ENCODE results near the gene ANAPC4. TPM values are rescaled to one million over a fixed set of nuclear protein-coding genes. Genes with fewer than 3 reads are reported as not detected.

Gene ANAPC4
- total RNA-seq, 1 donor from 2014 or later = 9.0 TPM

DNA sequence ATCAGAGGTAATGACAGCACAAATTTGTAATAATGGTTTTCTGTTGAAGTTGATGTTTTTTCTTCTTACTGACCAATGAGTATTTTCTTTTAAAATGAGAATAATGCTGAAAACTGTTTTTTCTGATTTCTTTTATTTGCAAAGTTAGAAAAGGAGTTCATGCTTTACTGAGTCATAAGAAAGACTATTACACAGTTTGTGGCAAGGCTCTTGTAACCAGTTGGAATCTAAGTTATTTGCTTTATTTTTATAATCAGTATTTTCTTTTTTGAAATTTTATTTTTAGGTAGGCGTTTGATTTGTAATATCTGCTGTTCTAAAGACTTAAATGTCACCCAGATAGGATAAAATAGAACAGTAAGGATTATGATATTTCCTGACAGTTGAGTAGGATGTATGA, 25.5 kb downstream of the ANAPC4 start:
- H3K4me3 ChIP-seq (ENCODE audit: low read depth, low read length) = no peak overlapping the region
- no peak for DNase-seq (ENCODE audit: low read depth)
- no peak for TF ChIP-seq CTCF (conservative IDR thresholded peaks at IDR 0.05; ENCODE audit: low read depth, low read length)

GRCh38 chr4:25403699-25404098, 26.6 kb downstream of the ANAPC4 start:
- no peak overlapping the region for H3K4me3 ChIP-seq (ENCODE audit: low read depth, low read length)
- no peak for TF ChIP-seq CTCF (conservative IDR thresholded peaks at IDR 0.05; ENCODE audit: low read depth, low read length)
- DNase-seq (ENCODE audit: low read depth) = no peak

DNA sequence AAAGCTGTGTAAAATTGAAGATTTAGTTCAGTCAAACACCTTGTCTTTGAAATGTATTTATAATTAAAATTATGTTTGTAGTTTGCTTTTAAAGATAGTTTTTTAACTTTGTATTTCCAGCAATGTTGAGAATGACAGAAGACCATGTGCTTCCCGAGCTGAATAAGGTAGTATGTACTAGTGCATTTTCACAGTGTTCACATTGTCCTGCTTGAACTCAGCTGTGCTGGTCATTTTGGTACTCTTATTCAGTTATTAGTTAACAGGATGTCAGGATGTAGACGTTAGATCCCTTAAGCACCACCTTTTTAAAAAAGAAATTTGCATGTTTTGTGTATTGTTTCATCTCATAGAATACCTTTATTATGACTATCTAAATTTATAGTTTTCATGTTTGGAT, 28.4 kb downstream of the ANAPC4 start:
- no peak for DNase-seq (ENCODE audit: low read depth)
- no peak overlapping the region for H3K4me3 ChIP-seq (ENCODE audit: low read depth, low read length)
- TF ChIP-seq CTCF (conservative IDR thresholded peaks at IDR 0.05; ENCODE audit: low read depth, low read length) = no peak

- DNase-seq (ENCODE audit: low read depth) = no peak
- TF ChIP-seq CTCF (conservative IDR thresholded peaks at IDR 0.05; ENCODE audit: low read depth, low read length) = no peak
- no peak overlapping the region for H3K4me3 ChIP-seq (ENCODE audit: low read depth, low read length)
Observed at GRCh38 chr4:25406081-25406692, 29.1 kb downstream of the ANAPC4 start.

DNA sequence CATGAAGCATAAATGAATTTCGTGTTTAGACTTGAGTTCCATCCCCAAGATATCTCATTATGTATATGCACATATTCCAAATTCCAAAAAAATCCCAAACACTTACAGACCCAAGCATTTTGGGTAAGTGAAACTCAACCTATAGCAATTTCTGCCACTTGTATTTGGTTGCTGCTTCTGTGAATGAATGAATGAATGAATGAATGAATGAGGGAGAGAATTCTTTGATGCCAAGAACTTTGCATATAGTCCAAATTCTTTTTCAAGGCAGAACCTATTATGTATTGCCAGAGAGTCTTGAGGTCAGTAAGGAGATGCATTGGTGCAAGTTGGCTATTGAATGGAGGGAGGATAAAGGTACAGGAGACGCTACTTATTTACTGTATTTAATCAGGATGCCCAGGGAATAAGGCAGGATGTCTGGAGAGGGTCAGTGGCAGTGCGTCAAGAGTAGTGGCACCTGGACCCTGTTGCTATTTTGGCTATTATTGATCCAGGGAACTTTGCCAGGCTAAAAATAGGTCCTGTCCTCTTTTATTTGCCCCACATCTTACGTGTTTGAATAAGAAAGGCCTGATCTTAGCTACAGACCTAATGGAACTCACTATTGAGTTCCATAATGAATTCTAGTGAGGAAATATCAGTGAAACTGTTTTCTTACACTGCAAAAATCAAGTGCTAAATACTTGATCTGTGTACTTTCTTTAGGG, 33.9 kb downstream of the ANAPC4 start:
- DNase-seq (ENCODE audit: low read depth) = no peak
- no peak overlapping the region for H3K4me3 ChIP-seq (ENCODE audit: low read depth, low read length)
- no peak for TF ChIP-seq CTCF (conservative IDR thresholded peaks at IDR 0.05; ENCODE audit: low read depth, low read length)

GRCh38 chr4:25413261-25413660, 36.2 kb downstream of the ANAPC4 start:
- H3K4me3 ChIP-seq (ENCODE audit: low read depth, low read length) = no peak overlapping the region
- TF ChIP-seq CTCF (conservative IDR thresholded peaks at IDR 0.05; ENCODE audit: low read depth, low read length) = no peak
- no peak for DNase-seq (ENCODE audit: low read depth)

GRCh38 chr4:25417014-25417413, 40.0 kb downstream of the ANAPC4 start:
- DNase-seq (ENCODE audit: low read depth) = no peak
- H3K4me3 ChIP-seq (ENCODE audit: low read depth, low read length) = no peak overlapping the region
- TF ChIP-seq CTCF (conservative IDR thresholded peaks at IDR 0.05; ENCODE audit: low read depth, low read length) = no peak
